ENCODE results near the gene YES1. TPM values are rescaled to one million over a fixed set of nuclear protein-coding genes. Genes with fewer than 3 reads are reported as not detected.

Gene YES1
- total RNA-seq, 1 experiment from 2014 or later, result 84.5 TPM

DNA sequence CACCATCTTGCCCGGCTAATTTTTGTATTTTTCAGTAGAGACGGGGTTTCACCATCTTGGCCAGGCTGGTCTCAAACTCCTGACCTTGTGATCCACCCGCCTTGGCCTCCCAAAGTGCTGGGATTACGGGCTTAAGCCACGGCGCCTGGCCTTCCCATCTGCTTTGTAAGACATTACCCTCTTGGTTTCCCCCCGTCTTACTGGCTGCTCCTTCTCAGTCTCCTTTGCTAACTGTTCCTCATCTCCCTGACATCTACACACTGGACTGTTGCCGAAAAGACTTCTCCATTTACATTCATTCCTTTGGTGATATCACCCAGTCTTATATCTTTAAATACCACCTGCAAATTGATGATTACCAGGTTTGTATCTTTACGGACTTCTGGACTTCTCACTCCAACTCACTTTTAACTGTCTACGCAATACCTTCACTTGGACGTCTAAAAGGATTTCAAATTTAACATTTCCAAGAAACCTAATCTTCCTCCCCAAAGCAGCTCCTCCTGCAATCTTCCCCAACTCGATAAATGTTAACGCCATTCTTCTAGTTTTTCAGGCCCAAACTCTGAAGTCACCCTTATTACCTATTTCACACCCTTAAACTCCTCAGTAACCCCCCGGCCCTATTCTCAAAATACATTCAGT is 37.9 kb downstream of the YES1 start:
- H3K9me2 ChIP-seq (ENCODE audit: insufficient read depth), result no peaks in the 10 kb centered on the region
- H3K4me3 ChIP-seq (replicated peaks in 1 of 2; ENCODE audit: low read depth in 1 of 2, low read length in 2 of 2), result no peak overlapping the region
- H3K36me3 ChIP-seq (ENCODE audit: control insufficient read depth in 1 of 2, insufficient read depth in 2 of 2, low read length in 2 of 2), result no peaks in the 10 kb centered on the region
- TF ChIP-seq, protein P1, sequence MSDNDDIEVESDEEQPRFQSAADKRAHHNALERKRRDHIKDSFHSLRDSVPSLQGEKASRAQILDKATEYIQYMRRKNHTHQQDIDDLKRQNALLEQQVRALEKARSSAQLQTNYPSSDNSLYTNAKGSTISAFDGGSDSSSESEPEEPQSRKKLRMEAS (IDR thresholded peaks at IDR 0.05), result no peak
- TF ChIP-seq YY1 (IDR thresholded peaks at IDR 0.05; ENCODE audit: extremely low read depth, insufficient replicate concordance, low read depth, low read length) (no peak), JUND (IDR thresholded peaks at IDR 0.05) (no peak), POLR2AphosphoS5 (IDR thresholded peaks at IDR 0.05; ENCODE audit: low read depth, low read length) (no peak), EZH2phosphoT487 (IDR thresholded peaks at IDR 0.05; ENCODE audit: borderline replicate concordance) (no peak)
- TF ChIP-seq, protein P2, sequence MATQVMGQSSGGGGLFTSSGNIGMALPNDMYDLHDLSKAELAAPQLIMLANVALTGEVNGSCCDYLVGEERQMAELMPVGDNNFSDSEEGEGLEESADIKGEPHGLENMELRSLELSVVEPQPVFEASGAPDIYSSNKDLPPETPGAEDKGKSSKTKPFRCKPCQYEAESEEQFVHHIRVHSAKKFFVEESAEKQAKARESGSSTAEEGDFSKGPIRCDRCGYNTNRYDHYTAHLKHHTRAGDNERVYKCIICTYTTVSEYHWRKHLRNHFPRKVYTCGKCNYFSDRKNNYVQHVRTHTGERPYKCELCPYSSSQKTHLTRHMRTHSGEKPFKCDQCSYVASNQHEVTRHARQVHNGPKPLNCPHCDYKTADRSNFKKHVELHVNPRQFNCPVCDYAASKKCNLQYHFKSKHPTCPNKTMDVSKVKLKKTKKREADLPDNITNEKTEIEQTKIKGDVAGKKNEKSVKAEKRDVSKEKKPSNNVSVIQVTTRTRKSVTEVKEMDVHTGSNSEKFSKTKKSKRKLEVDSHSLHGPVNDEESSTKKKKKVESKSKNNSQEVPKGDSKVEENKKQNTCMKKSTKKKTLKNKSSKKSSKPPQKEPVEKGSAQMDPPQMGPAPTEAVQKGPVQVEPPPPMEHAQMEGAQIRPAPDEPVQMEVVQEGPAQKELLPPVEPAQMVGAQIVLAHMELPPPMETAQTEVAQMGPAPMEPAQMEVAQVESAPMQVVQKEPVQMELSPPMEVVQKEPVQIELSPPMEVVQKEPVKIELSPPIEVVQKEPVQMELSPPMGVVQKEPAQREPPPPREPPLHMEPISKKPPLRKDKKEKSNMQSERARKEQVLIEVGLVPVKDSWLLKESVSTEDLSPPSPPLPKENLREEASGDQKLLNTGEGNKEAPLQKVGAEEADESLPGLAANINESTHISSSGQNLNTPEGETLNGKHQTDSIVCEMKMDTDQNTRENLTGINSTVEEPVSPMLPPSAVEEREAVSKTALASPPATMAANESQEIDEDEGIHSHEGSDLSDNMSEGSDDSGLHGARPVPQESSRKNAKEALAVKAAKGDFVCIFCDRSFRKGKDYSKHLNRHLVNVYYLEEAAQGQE (IDR thresholded peaks at IDR 0.05; ENCODE audit: low read depth), result no peak
- no TSS peak for BruUV-seq (replicated peaks)
- no peaks in the 10 kb centered on the region for H3K9me3 ChIP-seq (ENCODE audit: control insufficient read depth in 1 of 2, insufficient read depth in 1 of 2, low read depth in 1 of 2, low read length in 2 of 2)
- H3K4me1 ChIP-seq (ENCODE audit: control insufficient read depth in 1 of 2, insufficient read depth in 2 of 2, low read length in 2 of 2), result peaks cover 0 to 3% of the 10 kb centered on the region in 2 experiments; a peak in 1 of 4 replicates
- no peak overlapping the region for H3K9ac ChIP-seq (ENCODE audit: low read length)
- ChIA-PET RAD21 (ENCODE audit: low non-redundant PET in 1 of 2, low total read pairs in 2 of 2, uncharacterized antibody in 2 of 2, unreplicated experiment in 2 of 2) (no interaction called here), POLR2A (no interaction called here), CTCF (no interaction called here)
- H3K27ac ChIP-seq (ENCODE audit: low read depth, low read length), result no peak overlapping the region
- no peak for DNase-seq (ENCODE audit: low read depth, low spot score)
- ATAC-seq, result no peak
- intact Hi-C loops (cut with micrococcal nuclease), result loop anchor here (1.0 kb wide), 1 partner anchor 19 kb away; no protein-coding TSS in a partner anchor
- no peaks in the 10 kb centered on the region for H3K27me3 ChIP-seq (ENCODE audit: insufficient read depth, low read length)
- no peak overlapping the region for H2AFZ ChIP-seq (ENCODE audit: low read depth, low read length, poor library complexity, severe bottlenecking)
- no peak overlapping the region for H3K4me2 ChIP-seq (ENCODE audit: low read length)
- 0 out of 2 replicates have a peak, but pooled peaks cover 4% of the 10 kb centered on the region for H4K20me1 ChIP-seq (ENCODE audit: insufficient read depth)
- peaks cover 64% of the 10 kb centered on the region for H3K79me2 ChIP-seq (ENCODE audit: insufficient read depth, low read length)
